OCI-LY1 (cell line): ENCODE results near the gene XRCC4.

Experiments used
- CTCF ChIP-seq: fragments of 200-600 bp; sonication (generic), shearing (Covaris generic); IDR thresholded peaks from 2 replicates; pipeline ENCODE4 v1.5.1; 2017; ENCODE audit warnings: mild to moderate bottlenecking, antibody characterized with exemption, low read length, moderate library complexity, mixed read lengths
- EZH2 ChIP-seq: fragments of 200-600 bp; sonication (generic), shearing (Covaris generic); IDR thresholded peaks from 2 replicates; pipeline ENCODE4 v1.8.0; 2017; ENCODE audit warnings: borderline replicate concordance, mixed run types, mild to moderate bottlenecking, antibody characterized with exemption, low read length, moderate library complexity, mixed read lengths

DNA sequence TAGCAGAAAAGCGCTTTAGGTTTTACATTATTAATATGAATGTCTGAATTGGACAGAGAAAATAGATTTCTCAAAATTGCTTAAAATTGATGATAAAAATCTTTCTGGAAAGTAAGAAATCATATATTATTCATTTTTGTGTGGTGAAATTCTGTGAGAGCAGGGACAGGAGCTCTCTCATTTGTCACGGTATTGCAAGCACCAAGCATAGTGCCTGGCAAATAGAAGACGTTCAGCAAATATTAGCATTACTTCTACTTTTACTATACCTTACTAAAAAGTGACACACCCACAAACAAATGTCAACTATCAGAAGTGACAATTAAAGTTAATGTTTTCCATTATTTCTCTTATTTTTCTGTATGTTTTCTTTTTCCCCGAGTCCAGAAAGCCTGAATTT is 69.1 kb downstream of the XRCC4 start:
- TF ChIP-seq CTCF (no peak), EZH2 (no peak)
